ENCODE data around the gene CLPSL2.

Gene CLPSL2

GRCh38 chr6:35787266-35788218 is 11.1 kb downstream of the CLPSL2 start:
- no peak for DNase-seq

GRCh38 chr6:35788423-35788982 is 12.1 kb downstream of the CLPSL2 start:
- no peak for DNase-seq

GRCh38 chr6:35790683-35791082 is 14.3 kb downstream of the CLPSL2 start:
- no peak for DNase-seq

GRCh38 chr6:35794536-35795452 is 18.4 kb downstream of the CLPSL2 start:
- DNase-seq = no peak

- no peak for DNase-seq
Observed at GRCh38 chr6:35795453-35796071, 19.2 kb downstream of the CLPSL2 start.

- no peak for DNase-seq
Observed at GRCh38 chr6:35796236-35796635, 19.8 kb downstream of the CLPSL2 start.

- no peak for DNase-seq
Observed at GRCh38 chr6:35797837-35798526, 21.6 kb downstream of the CLPSL2 start.

GRCh38 chr6:35798706-35799105 is 22.3 kb downstream of the CLPSL2 start:
- no peak for DNase-seq

- DNase-seq = no peak
Observed at GRCh38 chr6:35801148-35801547, 24.8 kb downstream of the CLPSL2 start.

GRCh38 chr6:35804996-35805736 is 28.8 kb downstream of the CLPSL2 start, which contains the start of gene LHFPL5:
Gene LHFPL5, plus strand, starts transcription at chr6:35805352. Its CDS starts 319 bp downstream, at chr6:35805671.
- peak; percentile 17 for DNase-seq

- no peak for DNase-seq
Observed at GRCh38 chr6:35808688-35809087, 32.3 kb downstream of the CLPSL2 start.

- DNase-seq = no peak
Observed at GRCh38 chr6:35809809-35810208, 33.4 kb downstream of the CLPSL2 start.

GRCh38 chr6:35810971-35811698 is 34.7 kb downstream of the CLPSL2 start:
- DNase-seq = peak; percentile 32

GRCh38 chr6:35811699-35811995 is 35.2 kb downstream of the CLPSL2 start:
- DNase-seq = no peak

GRCh38 chr6:35817515-35817914 is 41.1 kb downstream of the CLPSL2 start:
- no peak for DNase-seq

- DNase-seq = no peak
Observed at GRCh38 chr6:35823601-35824000, 47.2 kb downstream of the CLPSL2 start.

- DNase-seq = no peak
Observed at GRCh38 chr6:35824552-35825192, 48.3 kb downstream of the CLPSL2 start.
